Kidney tubule cell (primary cell): ENCODE data around the gene KIFC1.
"Not testable (repeated sequence)": the region's sequence is repeated elsewhere in the genome, so short reads cannot be mapped to it uniquely, and the experiment has no call there.

ENCODE experiments used
- DNase-seq: peaks from one replicate; pipeline ENCODE4 v3.0.0-alpha.2; 2018; ENCODE audit warnings: low spot score

Gene KIFC1

DNA sequence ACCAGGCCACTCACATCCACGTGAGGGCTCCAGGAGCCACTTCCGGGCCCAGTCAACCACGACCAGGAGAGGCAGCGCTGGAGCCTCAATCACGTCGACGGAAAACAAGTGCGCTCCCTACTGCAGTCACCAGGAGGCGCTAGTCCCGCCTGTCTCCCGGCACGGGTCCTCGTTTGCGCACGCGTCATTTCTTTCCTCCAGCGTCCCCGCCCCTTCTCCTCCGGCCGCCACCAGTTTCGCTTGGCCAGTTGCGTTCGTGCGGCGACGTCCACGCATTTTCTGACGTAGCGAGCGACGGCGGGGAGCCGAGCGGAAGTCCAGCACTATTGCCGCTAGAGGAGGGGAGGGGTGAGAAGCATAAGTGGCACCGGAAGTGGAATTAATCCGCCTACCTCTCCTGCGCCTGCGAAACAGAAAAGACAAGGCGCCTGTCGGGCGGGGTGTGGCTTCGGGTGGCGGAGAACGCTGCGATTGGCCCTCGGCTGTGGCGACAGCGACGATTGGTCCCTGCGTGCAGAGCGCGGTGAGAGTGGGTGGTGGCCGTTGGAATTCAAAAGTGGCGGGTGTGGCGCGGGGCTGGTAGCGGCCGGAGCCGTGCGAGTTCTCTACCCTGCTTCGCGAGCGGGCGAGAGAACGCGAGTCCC lies at the start of gene KIFC1:
Gene KIFC1, plus strand, starts transcription at position 546 of the 644 bp plus-strand sequence. CDS start 163 bp downstream, outside the sequence.
- peak; percentile 100 for DNase-seq

- DNase-seq, result not testable (repeated sequence)
Measured at GRCh38 chr6:33343606-33343952, 48.0 kb upstream of the KIFC1 start.

DNA sequence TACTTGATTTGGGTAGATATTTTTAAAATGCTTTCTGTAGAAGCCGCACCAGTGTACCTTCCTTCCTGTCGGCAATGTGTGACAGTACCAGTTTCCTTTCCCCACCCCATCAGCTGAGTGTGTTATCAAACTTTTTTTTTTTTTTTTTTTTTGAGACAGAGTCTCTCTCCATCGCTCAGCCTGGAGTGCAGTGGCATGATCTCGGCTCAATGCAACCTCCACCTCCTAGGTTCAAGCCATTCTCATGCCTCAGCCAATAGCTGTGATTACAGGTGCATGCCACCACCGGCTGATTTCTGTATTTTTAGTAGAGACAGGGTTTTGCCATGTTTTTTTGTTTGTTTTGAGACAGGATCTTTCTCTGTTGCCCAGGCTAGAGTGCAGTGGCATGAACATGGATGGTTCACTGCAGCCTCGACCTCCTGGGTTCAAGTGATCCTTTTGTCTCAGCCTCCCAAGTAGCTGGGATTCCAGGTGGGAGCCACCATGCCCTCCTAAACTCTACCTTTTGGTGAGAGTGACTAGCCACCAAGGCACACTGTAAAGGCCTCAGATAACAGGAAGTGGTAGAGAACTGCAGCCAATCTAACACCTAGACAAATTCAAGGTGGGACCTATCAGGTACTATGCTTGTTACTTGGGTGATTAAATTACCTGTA lies 47.5 kb upstream of the KIFC1 start:
- DNase-seq, result no peak

- DNase-seq, result peak; percentile 78
Measured at GRCh38 chr6:33344701-33345697, 46.6 kb upstream of the KIFC1 start.

GRCh38 chr6:33346972-33347371 lies 44.7 kb upstream of the KIFC1 start:
- not testable (repeated sequence) for DNase-seq

- DNase-seq, result no peak
Measured at GRCh38 chr6:33347816-33348215, 43.8 kb upstream of the KIFC1 start.

GRCh38 chr6:33355860-33356259 lies 35.8 kb upstream of the KIFC1 start:
- not testable (repeated sequence) for DNase-seq

- no peak for DNase-seq
Measured at GRCh38 chr6:33356295-33356694, 35.3 kb upstream of the KIFC1 start.

GRCh38 chr6:33357160-33357871 lies 34.3 kb upstream of the KIFC1 start:
- DNase-seq, result peak; percentile 12

DNA sequence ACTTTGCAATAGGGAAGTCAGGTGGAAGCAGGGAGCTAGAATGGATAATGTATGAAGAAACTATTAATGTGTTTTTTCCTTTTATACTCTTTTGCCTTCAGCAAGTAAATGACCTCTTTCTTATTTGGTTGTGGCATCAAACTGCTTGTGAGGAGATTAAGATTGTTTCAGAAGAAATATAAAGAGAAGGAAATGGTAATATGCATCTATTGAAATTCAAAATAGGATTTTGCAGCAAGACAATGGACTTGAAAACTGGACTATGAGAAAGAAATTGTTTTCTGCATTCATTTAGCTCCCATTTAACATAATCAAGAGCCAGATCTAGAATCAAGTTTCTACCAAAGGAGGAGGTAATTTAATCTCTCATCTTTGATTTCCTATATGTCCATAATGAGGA lies 32.3 kb upstream of the KIFC1 start:
- no peak for DNase-seq

- not testable (repeated sequence) for DNase-seq
Measured at GRCh38 chr6:33363486-33363885, 28.1 kb upstream of the KIFC1 start.

GRCh38 chr6:33364475-33365205 lies 27.0 kb upstream of the KIFC1 start:
- peak; percentile 64 for DNase-seq

DNA sequence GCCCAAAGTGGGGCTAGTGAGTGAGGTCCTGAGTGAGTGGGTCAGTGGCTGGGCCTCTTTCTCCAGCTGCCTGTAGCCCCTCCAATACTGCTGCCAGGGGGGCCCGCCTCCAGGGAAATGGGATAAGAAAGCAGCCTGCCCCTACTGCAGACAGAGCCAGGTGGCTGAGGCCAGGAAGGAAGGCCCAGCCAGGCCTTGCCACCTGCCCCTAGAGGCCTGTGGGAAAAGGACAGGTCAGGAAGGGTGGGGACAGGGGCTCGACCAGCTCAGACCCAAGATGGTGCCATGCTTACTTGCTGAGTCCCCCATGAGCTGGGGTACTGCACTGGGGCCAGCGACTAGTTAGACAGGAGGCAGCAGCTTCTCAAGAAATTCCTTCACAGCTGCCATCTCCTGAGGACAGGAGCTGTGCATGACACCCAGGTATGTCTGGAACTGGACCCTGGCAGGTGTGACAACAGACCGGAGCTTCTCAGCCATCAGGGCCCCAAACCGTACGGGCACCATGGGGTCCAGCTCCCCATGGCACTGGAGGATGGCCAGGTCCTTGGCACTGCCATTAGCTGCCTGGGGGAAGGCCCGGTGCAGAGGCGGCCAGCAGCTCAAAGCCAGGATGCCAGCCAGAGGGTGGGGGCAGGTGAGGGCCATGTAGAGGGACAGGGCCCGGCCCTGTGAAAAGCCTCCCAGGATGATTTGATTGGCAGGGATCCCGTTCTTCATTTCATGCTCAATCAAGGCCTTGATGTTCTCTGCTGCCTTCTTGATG lies 26.2 kb upstream of the KIFC1 start:
- DNase-seq, result not testable (repeated sequence)

- no peak for DNase-seq
Measured at GRCh38 chr6:33367009-33367714, 24.5 kb upstream of the KIFC1 start.

GRCh38 chr6:33367715-33368025 lies 24.0 kb upstream of the KIFC1 start:
- not testable (repeated sequence) for DNase-seq

GRCh38 chr6:33371901-33372300 lies 19.7 kb upstream of the KIFC1 start:
- not testable (repeated sequence) for DNase-seq

- no peak for DNase-seq
Measured at GRCh38 chr6:33372526-33373123, 19.0 kb upstream of the KIFC1 start.

DNA sequence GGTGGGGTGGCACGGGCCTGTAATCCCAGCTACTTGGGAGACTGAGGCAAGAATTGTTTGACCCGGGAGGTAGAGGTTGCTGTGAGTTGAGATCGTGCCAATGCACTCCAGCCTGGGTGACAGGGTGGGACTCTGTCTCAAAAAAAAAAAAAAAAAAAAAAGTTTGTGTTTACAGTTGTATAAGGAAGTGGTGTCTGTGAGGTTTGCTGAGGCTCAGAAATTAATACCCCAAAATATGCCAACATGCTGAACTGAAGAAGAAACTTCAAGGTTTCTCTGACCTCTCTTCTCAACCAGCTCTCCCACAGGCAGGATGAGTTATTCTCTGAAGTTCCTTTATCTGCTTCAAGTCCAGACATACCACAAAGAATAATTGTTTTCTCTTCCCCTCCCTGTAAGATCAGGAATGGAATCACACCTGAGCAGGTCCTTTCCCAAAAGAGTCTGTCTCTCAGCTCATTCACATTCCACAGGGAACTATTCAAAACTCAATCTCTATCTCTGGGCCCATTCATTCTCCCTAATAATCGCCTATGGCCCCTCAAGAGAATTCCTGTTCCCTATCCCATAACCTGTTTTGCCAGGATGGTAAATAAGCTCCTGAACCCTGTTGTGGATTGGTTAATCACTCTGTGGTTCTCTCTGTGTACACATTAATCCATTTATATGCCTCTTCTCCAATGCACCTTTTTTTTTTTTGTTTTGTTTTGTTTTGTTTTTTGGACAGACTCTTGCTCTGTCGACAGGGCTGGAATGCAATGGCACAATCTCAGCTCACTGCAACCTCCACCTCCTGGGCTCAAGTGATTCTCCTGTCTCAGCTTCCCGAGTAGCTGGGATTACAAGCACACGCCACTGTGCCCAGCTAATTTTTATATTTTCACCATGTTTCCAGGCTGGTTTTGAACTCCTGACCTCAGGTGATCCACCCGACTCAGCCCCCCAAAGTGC lies 17.4 kb upstream of the KIFC1 start:
- DNase-seq, result no peak
